Measurements from ENCODE around the gene DPP6. TPM values are rescaled to one million over a fixed set of nuclear protein-coding genes. Genes with fewer than 3 reads are reported as not detected.

The DPP6 gene
- total RNA-seq, 3 donors from 2014 or later (not counting 1 experiment from before 2014, with no cell fraction given), result not detected

GRCh38 chr7:154387252-154387651, 335.1 kb downstream of the DPP6 start:
- no peaks in the 10 kb centered on the region for H3K4me1 ChIP-seq (ENCODE audit: control insufficient read depth, insufficient read depth, low read length)
- no peak for ATAC-seq
- H3K4me3 ChIP-seq (ENCODE audit: low read length), result no peak overlapping the region
- H3K4me1 Mint-ChIP-seq, result no peaks in the 10 kb centered on the region
- no peak for TF ChIP-seq CTCF (IDR thresholded peaks at IDR 0.05)
- H3K9me3 Mint-ChIP-seq, result peaks cover 25 to 41% of the 10 kb centered on the region in 2 donors
- H3K27ac Mint-ChIP-seq, result no peak overlapping the region
- H3K4me3 Mint-ChIP-seq, result no peak overlapping the region
- H3K27me3 Mint-ChIP-seq (ENCODE audit: low read depth in 2 of 2), result no peaks in the 10 kb centered on the region
- peaks cover 7% of the 10 kb centered on the region for H3K9me3 ChIP-seq (ENCODE audit: control insufficient read depth, insufficient read depth, low read length)
- H3K36me3 Mint-ChIP-seq, result no peaks in the 10 kb centered on the region
- DNase-seq, result no peak
- H3K27ac ChIP-seq (ENCODE audit: low read length), result no peak overlapping the region
- H3K27me3 ChIP-seq (ENCODE audit: control insufficient read depth, insufficient read depth, low read length), result no peaks in the 10 kb centered on the region
- intact Hi-C loops (cut with micrococcal nuclease), result no loop called here
- H3K36me3 ChIP-seq (ENCODE audit: control insufficient read depth, insufficient read depth, low read length), result no peaks in the 10 kb centered on the region

- Mint-ChIP-seq H3K4me3 (no peak overlapping the region), H3K4me1 (no peaks in the 10 kb centered on the region), H3K27me3 (ENCODE audit: low read depth in 2 of 2) (no peaks in the 10 kb centered on the region), H3K36me3 (no peaks in the 10 kb centered on the region), H3K9me3 (peaks cover 23 to 35% of the 10 kb centered on the region in 2 donors), H3K27ac (no peak overlapping the region)
- no peak for TF ChIP-seq CTCF (IDR thresholded peaks at IDR 0.05)
- intact Hi-C loops (cut with micrococcal nuclease), result no loop called here
- no peak overlapping the region for H3K27ac ChIP-seq (ENCODE audit: low read length)
- H3K27me3 ChIP-seq (ENCODE audit: control insufficient read depth, insufficient read depth, low read length), result no peaks in the 10 kb centered on the region
- no peaks in the 10 kb centered on the region for H3K4me1 ChIP-seq (ENCODE audit: control insufficient read depth, insufficient read depth, low read length)
- 91% methylated on average over 4 of the region's 4 CpGs for WGBS (ENCODE audit: insufficient coverage)
- ATAC-seq (no peak), DNase-seq (no peak)
- no peak overlapping the region for H3K4me3 ChIP-seq (ENCODE audit: low read length)
- peaks cover 7% of the 10 kb centered on the region for H3K9me3 ChIP-seq (ENCODE audit: control insufficient read depth, insufficient read depth, low read length)
- H3K36me3 ChIP-seq (ENCODE audit: control insufficient read depth, insufficient read depth, low read length), result no peaks in the 10 kb centered on the region
These were observed 336.2 kb downstream of the DPP6 start for GRCh38 chr7:154388412-154388811.

GRCh38 chr7:154388999-154389398, 336.8 kb downstream of the DPP6 start:
- no peak for ATAC-seq

More at GRCh38 chr7:154388999-154389398, 336.8 kb downstream of the DPP6 start:
- no peak for TF ChIP-seq CTCF (IDR thresholded peaks at IDR 0.05)
- Histone ChIP-seq H3K4me3 (ENCODE audit: low read length) (no peak overlapping the region), H3K27ac (ENCODE audit: low read length) (no peak overlapping the region), H3K9me3 (ENCODE audit: control insufficient read depth, insufficient read depth, low read length) (peaks cover 7% of the 10 kb centered on the region), H3K27me3 (ENCODE audit: control insufficient read depth, insufficient read depth, low read length) (no peaks in the 10 kb centered on the region), H3K36me3 (ENCODE audit: control insufficient read depth, insufficient read depth, low read length) (no peaks in the 10 kb centered on the region), H3K4me1 (ENCODE audit: control insufficient read depth, insufficient read depth, low read length) (no peaks in the 10 kb centered on the region)
- H3K27me3 Mint-ChIP-seq (ENCODE audit: low read depth in 2 of 2), result no peaks in the 10 kb centered on the region
- WGBS (ENCODE audit: insufficient coverage), result 84% methylated on average over 10 of the region's 10 CpGs
- H3K36me3 Mint-ChIP-seq, result no peaks in the 10 kb centered on the region
- intact Hi-C loops (cut with micrococcal nuclease), result no loop called here
- H3K27ac Mint-ChIP-seq, result no peak overlapping the region
- no peaks in the 10 kb centered on the region for H3K4me1 Mint-ChIP-seq
- H3K9me3 Mint-ChIP-seq, result peaks cover 25 to 38% of the 10 kb centered on the region in 2 donors
- no peak for DNase-seq
- no peak overlapping the region for H3K4me3 Mint-ChIP-seq

All from natural killer cell (primary cell).